ENCODE results near the gene DYNC2LI1.

DYNC2LI1 gene

GRCh38 chr2:43837831-43838559 lies 64.2 kb downstream of the DYNC2LI1 start:
- no peaks in the 10 kb centered on the region for H3K4me1 Mint-ChIP-seq
- peaks cover 7% of the 10 kb centered on the region for H3K27me3 Mint-ChIP-seq
- no peaks in the 10 kb centered on the region for H3K9me3 Mint-ChIP-seq
- no peak overlapping the region for H3K4me3 Mint-ChIP-seq
- H3K27ac Mint-ChIP-seq: no peak overlapping the region
- no peaks in the 10 kb centered on the region for H3K36me3 Mint-ChIP-seq
- DNase-seq (ENCODE audit: low spot score in 2 of 2) (no peak), ATAC-seq (ENCODE audit: low read depth) (no peak)

- Mint-ChIP-seq H3K36me3 (no peaks in the 10 kb centered on the region), H3K4me3 (no peak within 1 kb of the TSS), H3K9me3 (no peaks in the 10 kb centered on the region), H3K4me1 (no peaks in the 10 kb centered on the region), H3K27ac (no peak within 1 kb of the TSS), H3K27me3 (peaks cover 7% of the 10 kb centered on the region)
- DNase-seq (ENCODE audit: low spot score in 2 of 2) (no peak), ATAC-seq (ENCODE audit: low read depth) (no peak)
Observed at GRCh38 chr2:43838560-43839267, 64.9 kb downstream of the DYNC2LI1 start, which contains the start of the genes ABCG5 and ABCG8. Gene ABCG5 (minus strand): TSS chr2:43838839. CDS start chr2:43838679, 160 bp downstream. Gene ABCG8 (plus strand): TSS chr2:43838971. CDS start chr2:43839054, 83 bp downstream.

GRCh38 chr2:43839776-43840564 lies 66.1 kb downstream of the DYNC2LI1 start:
- no peaks in the 10 kb centered on the region for H3K9me3 Mint-ChIP-seq
- ATAC-seq (ENCODE audit: low read depth) (no peak), DNase-seq (ENCODE audit: low spot score in 2 of 2) (no peak)
- no peak overlapping the region for H3K4me3 Mint-ChIP-seq
- H3K36me3 Mint-ChIP-seq: no peaks in the 10 kb centered on the region
- no peaks in the 10 kb centered on the region for H3K4me1 Mint-ChIP-seq
- no peak overlapping the region for H3K27ac Mint-ChIP-seq
- peaks cover 7% of the 10 kb centered on the region for H3K27me3 Mint-ChIP-seq

GRCh38 chr2:43840965-43841364 lies 67.1 kb downstream of the DYNC2LI1 start:
- Mint-ChIP-seq H3K27me3 (peaks cover 5% of the 10 kb centered on the region), H3K4me1 (no peaks in the 10 kb centered on the region), H3K36me3 (no peaks in the 10 kb centered on the region), H3K9me3 (no peaks in the 10 kb centered on the region), H3K4me3 (no peak overlapping the region), H3K27ac (no peak overlapping the region)
- DNase-seq (ENCODE audit: low spot score in 2 of 2) (no peak), ATAC-seq (ENCODE audit: low read depth) (no peak)

- no peaks in the 10 kb centered on the region for H3K4me1 Mint-ChIP-seq
- DNase-seq (ENCODE audit: low spot score in 2 of 2): no peak
- H3K27ac Mint-ChIP-seq: no peak overlapping the region
- H3K36me3 Mint-ChIP-seq: no peaks in the 10 kb centered on the region
- H3K4me3 Mint-ChIP-seq: no peak overlapping the region
- H3K27me3 Mint-ChIP-seq: peaks cover 5% of the 10 kb centered on the region
- no peak for ATAC-seq (ENCODE audit: low read depth)
- H3K9me3 Mint-ChIP-seq: no peaks in the 10 kb centered on the region
Observed at GRCh38 chr2:43841949-43842865, 68.4 kb downstream of the DYNC2LI1 start.

GRCh38 chr2:43842866-43843226 lies 69.0 kb downstream of the DYNC2LI1 start:
- Mint-ChIP-seq H3K27me3 (peaks cover 5% of the 10 kb centered on the region), H3K9me3 (no peaks in the 10 kb centered on the region), H3K4me1 (no peaks in the 10 kb centered on the region)

GRCh38 chr2:43845181-43845580 lies 71.3 kb downstream of the DYNC2LI1 start:
- ATAC-seq (ENCODE audit: low read depth): no peak
- H3K9me3 Mint-ChIP-seq: no peaks in the 10 kb centered on the region

More at GRCh38 chr2:43842866-43843226, 69.0 kb downstream of the DYNC2LI1 start:
- Mint-ChIP-seq H3K36me3 (no peaks in the 10 kb centered on the region), H3K27ac (no peak overlapping the region), H3K4me3 (no peak overlapping the region)
- ATAC-seq (ENCODE audit: low read depth) (no peak), DNase-seq (ENCODE audit: low spot score in 2 of 2) (no peak)

GRCh38 chr2:43846140-43846793 lies 72.4 kb downstream of the DYNC2LI1 start:
- no peak for ATAC-seq (ENCODE audit: low read depth)
- Mint-ChIP-seq H3K27ac (no peak overlapping the region), H3K27me3 (peaks cover 5% of the 10 kb centered on the region), H3K9me3 (no peaks in the 10 kb centered on the region), H3K4me1 (no peaks in the 10 kb centered on the region), H3K36me3 (no peaks in the 10 kb centered on the region), H3K4me3 (no peak overlapping the region)
- no peak for DNase-seq (ENCODE audit: low spot score in 2 of 2)

More at GRCh38 chr2:43845181-43845580, 71.3 kb downstream of the DYNC2LI1 start:
- H3K27me3 Mint-ChIP-seq: peaks cover 1% of the 10 kb centered on the region
- no peak overlapping the region for H3K4me3 Mint-ChIP-seq
- no peak overlapping the region for H3K27ac Mint-ChIP-seq
- no peaks in the 10 kb centered on the region for H3K36me3 Mint-ChIP-seq
- DNase-seq (ENCODE audit: low spot score in 2 of 2): no peak
- H3K4me1 Mint-ChIP-seq: no peaks in the 10 kb centered on the region

- Mint-ChIP-seq H3K4me1 (no peaks in the 10 kb centered on the region), H3K4me3 (no peak overlapping the region), H3K36me3 (no peaks in the 10 kb centered on the region), H3K27me3 (peaks cover 7% of the 10 kb centered on the region), H3K27ac (no peak overlapping the region), H3K9me3 (no peaks in the 10 kb centered on the region)
- DNase-seq (ENCODE audit: low spot score in 2 of 2) (no peak), ATAC-seq (ENCODE audit: low read depth) (peak; percentile 59)
Observed at GRCh38 chr2:43848214-43848613, 74.4 kb downstream of the DYNC2LI1 start.

GRCh38 chr2:43851011-43851980 lies 77.5 kb downstream of the DYNC2LI1 start:
- H3K27me3 Mint-ChIP-seq: peaks cover 12% of the 10 kb centered on the region
- no peak overlapping the region for H3K27ac Mint-ChIP-seq
- H3K4me3 Mint-ChIP-seq: no peak overlapping the region
- H3K36me3 Mint-ChIP-seq: no peaks in the 10 kb centered on the region
- no peaks in the 10 kb centered on the region for H3K4me1 Mint-ChIP-seq
- DNase-seq (ENCODE audit: low spot score in 2 of 2): no peak
- ATAC-seq (ENCODE audit: low read depth): no peak
- H3K9me3 Mint-ChIP-seq: no peaks in the 10 kb centered on the region

- ATAC-seq (ENCODE audit: low read depth) (no peak), DNase-seq (ENCODE audit: low spot score in 2 of 2) (no peak)
- Mint-ChIP-seq H3K27me3 (peaks cover 14% of the 10 kb centered on the region), H3K4me1 (no peaks in the 10 kb centered on the region), H3K36me3 (no peaks in the 10 kb centered on the region), H3K9me3 (no peaks in the 10 kb centered on the region), H3K4me3 (no peak overlapping the region), H3K27ac (no peak overlapping the region)
Observed at GRCh38 chr2:43852196-43852730, 78.4 kb downstream of the DYNC2LI1 start.

Measured in memory B cell (primary cell).